Liver (tissue), 9 donors: ENCODE results near the gene DIP2B. TPM values are rescaled to one million over a fixed set of nuclear protein-coding genes. Genes with fewer than 3 reads are reported as not detected.

Experiments
- DNase-seq: peaks from one replicate; pipeline ENCODE4 v3.0.0-alpha.2; 2017; ENCODE audit warnings: low spot score
- H3K27ac ChIP-seq, 2 donors: one replicate each; pipeline ENCODE4 v1.7.0; 2013; ENCODE audit warnings: inconsistent platforms in 2 of 2, low read length in 2 of 2, control low read depth in 1 of 2, low read depth in 1 of 2, mild to moderate bottlenecking in 1 of 2
- H3K27me3 ChIP-seq, 4 donors: one replicate each; pipeline versions ENCODE4 v1.6.1 to v1.7.0; 2013; ENCODE audit warnings: low read length in 3 of 4, inconsistent platforms in 1 of 4, mild to moderate bottlenecking in 1 of 4, moderate library complexity in 1 of 4; ENCODE audit not compliant: control insufficient read depth in 4 of 4, insufficient read depth in 4 of 4
- H3K36me3 ChIP-seq, 4 donors: one replicate each; pipeline versions ENCODE4 v1.6.1 to v1.7.0; 2013; ENCODE audit warnings: low read length in 3 of 4, mild to moderate bottlenecking in 3 of 4, low read depth in 1 of 4, moderate library complexity in 1 of 4; ENCODE audit not compliant: control insufficient read depth in 4 of 4, insufficient read depth in 3 of 4
- H3K4me1 ChIP-seq, 4 donors: one replicate each; pipeline versions ENCODE4 v1.6.1 to v1.7.0; 2013; ENCODE audit warnings: low read length in 3 of 4, mild to moderate bottlenecking in 3 of 4, moderate library complexity in 1 of 4; ENCODE audit not compliant: control insufficient read depth in 4 of 4, insufficient read depth in 4 of 4
- H3K4me3 ChIP-seq, 3 donors: one replicate each; pipeline versions ENCODE4 v1.6.1 to v1.7.0; 2013; ENCODE audit warnings: low read length in 3 of 3, control low read depth in 1 of 3, low read depth in 1 of 3, mild to moderate bottlenecking in 1 of 3
- H3K9ac ChIP-seq, 2 donors: one replicate each; pipeline ENCODE4 v1.7.0; 2013; ENCODE audit warnings: low read length in 2 of 2, mild to moderate bottlenecking in 2 of 2, moderate library complexity in 2 of 2, control low read depth in 1 of 2, low read depth in 1 of 2
- H3K9me3 ChIP-seq, 4 donors: one replicate each; pipeline versions ENCODE4 v1.6.1 to v1.7.0; 2013; ENCODE audit warnings: low read length in 3 of 4; ENCODE audit not compliant: control insufficient read depth in 4 of 4
- ATF3 ChIP-seq: IDR thresholded peaks from 2 replicates; pipeline ENCODE4 v1.6.1; 2016; ENCODE audit warnings: antibody characterized with exemption
- CTCF ChIP-seq: fragments of 150-350 bp; IDR thresholded peaks from 2 replicates; pipeline ENCODE4 v1.5.1; 2017; ENCODE audit warnings: improper control_type of control experiment, low read depth, low read length; ENCODE audit not compliant: missing input control
- EGR1 ChIP-seq, 2 donors: IDR thresholded peaks; 2 replicates each; pipeline ENCODE4 v1.6.1; 2016 to 2018; ENCODE audit warnings: antibody characterized with exemption in 2 of 2, low read depth in 2 of 2
- FOXA1 ChIP-seq: IDR thresholded peaks from 2 replicates; pipeline ENCODE4 v1.6.1; 2016; ENCODE audit warnings: antibody characterized with exemption
- FOXA2 ChIP-seq: IDR thresholded peaks from 2 replicates; pipeline ENCODE4 v1.6.1; 2016; ENCODE audit warnings: antibody characterized with exemption
- GABPA ChIP-seq, 2 donors: IDR thresholded peaks in 1 of 2; conservative IDR thresholded peaks in 1 of 2; 2 replicates each; pipeline ENCODE4 v1.6.1; 2016; ENCODE audit warnings: antibody characterized with exemption in 2 of 2, mild to moderate bottlenecking in 1 of 2, moderate library complexity in 1 of 2
- HNF4A ChIP-seq, 2 donors: conservative IDR thresholded peaks; 2 replicates each; pipeline ENCODE4 v1.6.1; 2016; ENCODE audit warnings: antibody characterized with exemption in 2 of 2, mild to moderate bottlenecking in 2 of 2
- HNF4G ChIP-seq: IDR thresholded peaks from 2 replicates; pipeline ENCODE4 v1.6.1; 2016; ENCODE audit warnings: antibody characterized with exemption
- JUND ChIP-seq, 2 donors: IDR thresholded peaks; 2 replicates each; pipeline ENCODE4 v1.6.1; 2016; ENCODE audit warnings: antibody characterized with exemption in 2 of 2
- MAX ChIP-seq: IDR thresholded peaks from 2 replicates; pipeline ENCODE4 v1.6.1; 2016; ENCODE audit warnings: antibody characterized with exemption
- NR2F2 ChIP-seq: IDR thresholded peaks from 2 replicates; pipeline ENCODE4 v1.6.1; 2016; ENCODE audit warnings: antibody characterized with exemption
- RAD21 ChIP-seq, 2 donors: IDR thresholded peaks; 2 replicates each; pipeline ENCODE4 v1.6.1; 2016; ENCODE audit warnings: antibody characterized with exemption in 2 of 2, mild to moderate bottlenecking in 2 of 2
- REST ChIP-seq: IDR thresholded peaks from 2 replicates; pipeline ENCODE4 v1.6.1; 2016; ENCODE audit warnings: antibody characterized with exemption, mild to moderate bottlenecking
- RXRA ChIP-seq, 2 donors: IDR thresholded peaks; 2 replicates each; pipeline ENCODE4 v1.6.1; 2017 to 2018; ENCODE audit warnings: antibody characterized with exemption in 2 of 2, mild to moderate bottlenecking in 1 of 2
- SP1 ChIP-seq: IDR thresholded peaks from 2 replicates; pipeline ENCODE4 v1.6.1; 2018; ENCODE audit warnings: antibody characterized with exemption, mild to moderate bottlenecking
- TAF1 ChIP-seq: conservative IDR thresholded peaks from 2 replicates; pipeline ENCODE4 v1.6.1; 2016; ENCODE audit warnings: antibody characterized with exemption, mild to moderate bottlenecking
- YY1 ChIP-seq: IDR thresholded peaks from 2 replicates; pipeline ENCODE4 v1.6.1; 2016; ENCODE audit warnings: antibody characterized with exemption, mild to moderate bottlenecking
- ZBTB33 ChIP-seq: IDR thresholded peaks from 2 replicates; pipeline ENCODE4 v1.6.1; 2016; ENCODE audit warnings: antibody characterized with exemption
- WGBS: extraction: QIAGEN DNeasy Blood & Tissue Kit; methylation state at CpG from one replicate; pipeline ENCODE4 v1.1.7; 2013; 5-methylcytosine and 5-hydroxymethylcytosine counted together
- polyA plus RNA-seq, 2 donors: library from polyadenylated mRNA; stranded (reverse) in 1 of 2; unstranded in 1 of 2; fragments of 200-250 nt in 1 of 2; fragments of >200 nt in 1 of 2; fragmentation: Nextera tagmentation in 1 of 2; extraction: Ambion mirVana in 1 of 2; gene quantifications; one replicate each; pipeline versions ENCODE4 v1.2.1 to v1.2.3, GENCODE V29; 2013 to 2015
- total RNA-seq, 2 donors: library from RNA; depleted of rRNA; stranded (reverse); fragments of >200 nt; gene quantifications; one replicate each; pipeline ENCODE4 v1.2.3, GENCODE V29; 2014
- donor health status: healthy.
- donor health status: healthy.
- donor health status: healthy.
- donor health status: healthy.
- donor health status: healthy.

Gene DIP2B
- total and polyA plus RNA-seq, 4 donors: 4.8 to 30.7 (median 13.8) TPM

GRCh38 chr12:50599366-50600095, 94.7 kb downstream of the DIP2B start:
- Histone ChIP-seq H3K9ac (no peak overlapping the region), H3K4me3 (no peak overlapping the region), H3K9me3 (no peaks in the 10 kb centered on the region), H3K36me3 (no peaks in the 10 kb centered on the region), H3K4me1 (peaks cover 2 to 11% (median 9%) of the 10 kb centered on the region in 4 donors), H3K27me3 (no peaks in the 10 kb centered on the region), H3K27ac (no peak overlapping the region)
- WGBS: 86% methylated on average over 7 of the region's 7 CpGs
- no peak for DNase-seq
- TF ChIP-seq TAF1 (no peak), YY1 (no peak), CTCF (no peak), REST (no peak), HNF4G (no peak), RXRA (IDR thresholded peaks at IDR 0.05) (no peak), SP1 (no peak), NR2F2 (no peak), FOXA1 (no peak), RAD21 (IDR thresholded peaks at IDR 0.05) (no peak), ATF3 (no peak), HNF4A (conservative IDR thresholded peaks at IDR 0.05) (no peak), FOXA2 (no peak), MAX (no peak), JUND (IDR thresholded peaks at IDR 0.05) (no peak), GABPA (IDR thresholded peaks at IDR 0.05 in 1 of 2, conservative IDR thresholded peaks at IDR 0.05 in 1 of 2) (no peak), ZBTB33 (no peak), EGR1 (IDR thresholded peaks at IDR 0.05; ENCODE audit: low read depth in 2 of 2) (no peak)
